Choroid plexus epithelial cell (primary cell): Measurements from ENCODE around the gene LYST.

Experiments
- DNase-seq: peaks from one replicate; pipeline ENCODE4 v3.0.0-alpha.2; 2010; ENCODE audit warnings: low read depth
- H3K4me3 ChIP-seq: 2 replicates; pipeline ENCODE4 v1.5.1; 2011; ENCODE audit warnings: low read depth, mild to moderate bottlenecking, control low read depth, low read length, moderate library complexity
- CTCF ChIP-seq: conservative IDR thresholded peaks from 2 replicates; pipeline ENCODE4 v1.5.1; 2011; ENCODE audit warnings: low read depth, mild to moderate bottlenecking, control low read depth, inconsistent platforms, low read length, moderate library complexity

LYST gene

GRCh38 chr1:235781807-235782206 lies 84.9 kb downstream of the LYST start:
- no peak overlapping the region for H3K4me3 ChIP-seq
- DNase-seq, result no peak
- TF ChIP-seq CTCF, result no peak

GRCh38 chr1:235779770-235780169 lies 86.9 kb downstream of the LYST start:
- no peak for TF ChIP-seq CTCF
- no peak for DNase-seq
- H3K4me3 ChIP-seq, result no peak overlapping the region

GRCh38 chr1:235776396-235776795 lies 90.3 kb downstream of the LYST start:
- DNase-seq, result no peak
- no peak for TF ChIP-seq CTCF
- H3K4me3 ChIP-seq, result no peak overlapping the region

- no peak overlapping the region for H3K4me3 ChIP-seq
- no peak for DNase-seq
- no peak for TF ChIP-seq CTCF
Observed at GRCh38 chr1:235775246-235775860, 91.4 kb downstream of the LYST start.

- DNase-seq, result no peak
- no peak for TF ChIP-seq CTCF
- H3K4me3 ChIP-seq, result no peak overlapping the region
Observed at GRCh38 chr1:235767795-235768194, 98.9 kb downstream of the LYST start.

- no peak overlapping the region for H3K4me3 ChIP-seq
- DNase-seq, result no peak
- TF ChIP-seq CTCF, result no peak
Observed at GRCh38 chr1:235766794-235767285, 99.9 kb downstream of the LYST start.

GRCh38 chr1:235763962-235764361 lies 102.7 kb downstream of the LYST start:
- no peak for DNase-seq
- TF ChIP-seq CTCF, result no peak
- H3K4me3 ChIP-seq, result no peak overlapping the region
